BJ (cell line): ENCODE measurements around the gene GRK2. TPM values are rescaled to one million over a fixed set of nuclear protein-coding genes. Genes with fewer than 3 reads are reported as not detected.

Experiments used
- CTCF ChIA-PET: fragments of 350-600 bp; formaldehyde crosslinking; extraction: SDS; loops from one replicate; lab custom pipeline; 2021; ENCODE audit warnings: antibody characterized with exemption, inconsistent platforms; lab: Yijun Ruan, JAX
- POLR2A ChIA-PET: fragments of 300-600 bp; sonication (Branson Sonifier 250); formaldehyde crosslinking; extraction: SDS; loops from one replicate; lab custom pipeline; 2021; ENCODE audit warnings: antibody characterized with exemption; lab: Charles Lee
- DNase-seq: peaks from one replicate; pipeline ENCODE4 v3.0.0-alpha.2; 2011; ENCODE audit warnings: low read depth
- H3K27me3 ChIP-seq: 2 replicates; pipeline ENCODE4 v1.6.0; 2011; ENCODE audit warnings: low read length; ENCODE audit not compliant: control insufficient read depth, insufficient read depth
- H3K36me3 ChIP-seq: 2 replicates; pipeline ENCODE4 v1.5.1; 2011; ENCODE audit warnings: low read length; ENCODE audit not compliant: control insufficient read depth, insufficient read depth
- H3K4me3 ChIP-seq: 2 replicates; pipeline ENCODE4 v1.5.1; 2011; ENCODE audit warnings: low read depth, mild to moderate bottlenecking, control low read depth, low read length
- polyA plus RNA-seq: library from polyadenylated mRNA; depleted of rRNA; stranded (reverse); fragments of >200 nt; gene quantifications from 2 replicates; pipeline ENCODE4 v1.2.3, GENCODE V29; 2011
- TF ChIP-seq, protein P1 (sequence below): IDR thresholded peaks from 2 replicates; pipeline ENCODE4 v1.5.1; 2011; ENCODE audit warnings: low read depth, mild to moderate bottlenecking, control low read depth, inconsistent platforms, low read length, moderate library complexity; ENCODE audit not compliant: insufficient read depth

Gene GRK2
- polyA plus RNA-seq, 1 experiment, result 31.2 TPM

DNA sequence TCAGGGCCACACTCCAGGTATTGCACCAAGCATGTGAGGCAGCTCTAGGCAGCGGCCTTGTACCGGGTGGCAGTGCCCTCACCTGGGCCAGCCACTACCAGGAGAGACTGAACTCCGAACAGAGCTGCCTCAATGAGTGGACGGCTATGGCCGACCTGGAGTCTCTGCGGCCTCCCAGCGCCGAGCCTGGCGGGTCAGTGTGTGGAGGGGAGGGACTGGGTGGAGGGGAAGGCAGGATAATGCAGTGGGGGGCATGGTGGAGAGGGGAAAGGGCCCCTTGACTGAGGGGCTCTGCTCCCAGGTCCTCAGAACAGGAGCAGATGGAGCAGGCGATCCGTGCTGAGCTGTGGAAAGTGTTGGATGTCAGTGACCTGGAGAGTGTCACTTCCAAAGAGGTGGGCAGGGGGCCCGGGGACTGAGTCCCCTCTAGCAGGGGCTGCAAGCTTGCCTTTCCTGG is 41.3 kb downstream of the GRK2 start:
- Histone ChIP-seq H3K4me3 (no peak overlapping the region), H3K27me3 (no peaks in the 10 kb centered on the region), H3K36me3 (peaks cover 20% of the 10 kb centered on the region)
- TF ChIP-seq, protein P1, sequence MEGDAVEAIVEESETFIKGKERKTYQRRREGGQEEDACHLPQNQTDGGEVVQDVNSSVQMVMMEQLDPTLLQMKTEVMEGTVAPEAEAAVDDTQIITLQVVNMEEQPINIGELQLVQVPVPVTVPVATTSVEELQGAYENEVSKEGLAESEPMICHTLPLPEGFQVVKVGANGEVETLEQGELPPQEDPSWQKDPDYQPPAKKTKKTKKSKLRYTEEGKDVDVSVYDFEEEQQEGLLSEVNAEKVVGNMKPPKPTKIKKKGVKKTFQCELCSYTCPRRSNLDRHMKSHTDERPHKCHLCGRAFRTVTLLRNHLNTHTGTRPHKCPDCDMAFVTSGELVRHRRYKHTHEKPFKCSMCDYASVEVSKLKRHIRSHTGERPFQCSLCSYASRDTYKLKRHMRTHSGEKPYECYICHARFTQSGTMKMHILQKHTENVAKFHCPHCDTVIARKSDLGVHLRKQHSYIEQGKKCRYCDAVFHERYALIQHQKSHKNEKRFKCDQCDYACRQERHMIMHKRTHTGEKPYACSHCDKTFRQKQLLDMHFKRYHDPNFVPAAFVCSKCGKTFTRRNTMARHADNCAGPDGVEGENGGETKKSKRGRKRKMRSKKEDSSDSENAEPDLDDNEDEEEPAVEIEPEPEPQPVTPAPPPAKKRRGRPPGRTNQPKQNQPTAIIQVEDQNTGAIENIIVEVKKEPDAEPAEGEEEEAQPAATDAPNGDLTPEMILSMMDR, result no peak
- DNase-seq, result no peak
- CTCF ChIA-PET, result interaction anchor here (0.8 to 2.6 kb wide), 3 partner anchors 10 to 226 kb away, joined by 3 to 17 read pairs (median 3); no protein-coding TSS in a partner anchor
- POLR2A ChIA-PET, result no interaction called here

DNA sequence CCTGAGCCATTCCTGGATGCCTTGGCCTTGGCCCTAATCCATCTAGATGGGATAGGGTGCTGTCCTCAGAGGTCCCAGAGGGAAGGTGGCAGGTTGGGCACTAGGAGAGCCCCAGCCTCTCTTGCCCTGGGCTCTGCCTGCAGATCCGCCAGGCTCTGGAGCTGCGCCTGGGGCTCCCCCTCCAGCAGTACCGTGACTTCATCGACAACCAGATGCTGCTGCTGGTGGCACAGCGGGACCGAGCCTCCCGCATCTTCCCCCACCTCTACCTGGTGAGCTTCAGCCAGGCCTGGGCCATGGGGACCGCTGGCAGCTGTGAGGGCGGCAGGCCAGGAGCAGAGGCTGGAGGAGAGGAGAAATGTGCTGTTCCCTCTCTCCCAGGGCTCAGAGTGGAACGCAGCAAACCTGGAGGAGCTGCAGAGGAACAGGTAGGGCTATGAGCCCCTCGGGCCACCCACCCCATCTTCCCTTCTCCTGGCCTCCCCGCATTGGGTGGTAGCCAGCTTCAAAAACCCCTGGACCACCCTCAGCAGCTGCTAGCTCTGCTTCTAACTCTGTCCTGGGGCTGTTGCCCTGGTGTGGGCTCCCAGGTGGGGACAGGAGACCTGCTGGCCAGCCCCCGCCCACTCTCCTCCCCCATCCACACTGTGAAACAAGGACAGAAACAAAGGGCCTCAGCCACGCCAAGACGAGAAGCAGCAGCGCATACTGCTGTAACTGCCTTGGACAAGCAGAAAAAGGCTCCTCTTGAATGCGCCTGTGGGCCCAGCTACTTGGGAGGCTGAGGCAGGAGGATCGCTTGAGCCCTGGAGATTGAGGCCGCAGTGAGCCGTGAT is 42.0 kb downstream of the GRK2 start:
- no peak for DNase-seq
- ChIA-PET POLR2A (no interaction called here), CTCF (interaction anchor here (0.8 to 2.6 kb wide), 5 partner anchors 9 to 227 kb away, joined by 3 to 17 read pairs (median 3); no protein-coding TSS in a partner anchor)
- Histone ChIP-seq H3K4me3 (no peak overlapping the region), H3K27me3 (no peaks in the 10 kb centered on the region), H3K36me3 (peaks cover 20% of the 10 kb centered on the region)
- TF ChIP-seq, protein P1, result no peak

DNA sequence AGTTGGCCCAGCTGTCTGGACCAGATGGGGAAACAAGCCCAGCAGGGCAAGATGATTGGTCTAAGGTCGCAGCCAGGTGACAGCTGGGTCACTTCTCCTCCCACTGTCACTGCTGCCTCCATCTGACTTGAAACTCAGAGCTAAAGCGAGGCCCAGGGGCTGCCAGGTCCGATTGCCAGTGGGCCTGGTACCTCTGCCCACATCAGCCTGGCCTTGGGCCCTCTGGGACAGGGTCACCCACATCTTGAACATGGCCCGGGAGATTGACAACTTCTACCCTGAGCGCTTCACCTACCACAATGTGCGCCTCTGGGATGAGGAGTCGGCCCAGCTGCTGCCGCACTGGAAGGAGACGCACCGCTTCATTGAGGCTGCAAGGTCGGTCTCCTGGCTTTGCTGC is 42.9 kb downstream of the GRK2 start:
- ChIA-PET POLR2A (no interaction called here), CTCF (interaction anchor here (1.1 to 2.6 kb wide), 2 partner anchors 8 to 46 kb away, joined by 3 to 17 read pairs; no protein-coding TSS in a partner anchor)

DNA sequence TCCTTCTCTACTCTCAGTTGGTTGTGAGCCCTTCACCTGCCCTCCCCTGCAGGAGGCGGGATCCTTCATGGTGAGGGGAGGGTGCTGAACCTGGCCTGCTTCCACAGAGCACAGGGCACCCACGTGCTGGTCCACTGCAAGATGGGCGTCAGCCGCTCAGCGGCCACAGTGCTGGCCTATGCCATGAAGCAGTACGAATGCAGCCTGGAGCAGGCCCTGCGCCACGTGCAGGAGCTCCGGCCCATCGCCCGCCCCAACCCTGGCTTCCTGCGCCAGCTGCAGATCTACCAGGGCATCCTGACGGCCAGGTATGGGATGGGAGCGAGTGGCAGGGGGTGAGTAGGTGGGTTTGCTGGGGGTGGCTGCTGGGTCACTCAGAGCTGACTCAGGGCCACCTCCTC is 43.4 kb downstream of the GRK2 start:
- POLR2A ChIA-PET, result no interaction called here
- no peak for DNase-seq
- TF ChIP-seq, protein P1, result no peak
- H3K4me3 ChIP-seq, result no peak overlapping the region
- no peaks in the 10 kb centered on the region for H3K27me3 ChIP-seq
- H3K36me3 ChIP-seq, result peaks cover 20% of the 10 kb centered on the region
- CTCF ChIA-PET, result interaction anchor here (1.1 to 2.6 kb wide), 2 partner anchors 8 to 46 kb away, joined by 3 to 17 read pairs; no protein-coding TSS in a partner anchor

More for the DNA sequence above, 42.9 kb downstream of the GRK2 start:
- H3K27me3 ChIP-seq, result no peaks in the 10 kb centered on the region
- H3K36me3 ChIP-seq, result peaks cover 20% of the 10 kb centered on the region
- TF ChIP-seq, protein P1, result no peak
- H3K4me3 ChIP-seq, result no peak overlapping the region
- no peak for DNase-seq
